HG03039 (cell line): ENCODE results near the gene ITGB2.

Experiments
- ATAC-seq: cut with Tn5 transposase; IDR thresholded peaks from one replicate; pipeline ENCODE4 v1.9.1; 2021; ENCODE audit warnings: mild to moderate bottlenecking, moderate library complexity; ENCODE audit not compliant: unreplicated experiment

ITGB2 gene

DNA sequence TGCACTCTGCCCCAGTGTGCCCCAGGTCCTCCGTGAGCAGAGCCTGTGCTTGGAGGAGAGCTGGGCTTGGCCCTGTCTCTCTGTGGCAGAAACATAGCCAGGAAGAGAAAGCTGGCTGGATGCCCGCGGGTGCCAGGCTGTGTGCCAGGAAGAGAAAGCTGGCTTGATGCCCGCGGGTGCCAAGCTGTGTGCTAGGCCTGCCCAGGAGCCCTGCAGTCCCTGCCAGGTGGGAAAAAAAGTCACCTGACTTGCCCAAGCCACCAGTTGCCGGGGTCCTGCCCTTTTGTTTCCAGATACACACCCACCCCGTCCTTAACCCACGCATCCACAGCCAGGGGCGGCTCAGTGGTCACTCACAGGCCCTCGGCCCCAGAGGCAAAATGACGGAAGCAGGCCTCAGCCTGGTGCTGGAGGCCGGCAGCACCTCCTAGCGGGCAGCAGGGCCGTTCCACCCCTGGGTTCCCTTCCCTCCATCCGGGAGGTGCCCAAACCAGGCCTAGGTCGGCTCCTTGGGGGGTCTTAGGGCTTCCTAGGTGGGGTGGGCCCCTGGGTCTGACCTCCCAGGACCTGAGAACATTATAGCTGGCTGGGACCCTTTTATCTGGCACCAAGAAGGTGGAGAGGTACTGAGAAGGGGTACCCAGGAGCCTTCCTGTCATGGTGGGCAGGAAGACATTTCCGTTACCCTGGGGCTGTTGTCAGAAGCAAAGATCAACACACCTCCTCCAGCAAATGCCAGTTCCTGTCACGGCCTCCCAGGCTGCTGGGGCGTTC, 9.1 kb downstream of the ITGB2 start:
- ATAC-seq, result no peak

DNA sequence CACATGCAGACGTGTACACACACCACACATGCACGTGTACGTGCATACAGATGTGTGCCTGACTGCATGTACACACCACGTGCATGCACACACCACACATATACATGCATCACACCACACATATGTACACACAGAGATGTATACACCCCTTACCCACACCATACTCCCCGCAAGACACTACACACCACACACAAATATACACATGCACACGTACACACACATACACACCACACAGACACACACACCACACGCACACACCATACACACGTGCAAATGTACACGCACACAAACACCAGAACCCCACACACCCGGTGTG, 9.7 kb downstream of the ITGB2 start:
- ATAC-seq, result no peak

DNA sequence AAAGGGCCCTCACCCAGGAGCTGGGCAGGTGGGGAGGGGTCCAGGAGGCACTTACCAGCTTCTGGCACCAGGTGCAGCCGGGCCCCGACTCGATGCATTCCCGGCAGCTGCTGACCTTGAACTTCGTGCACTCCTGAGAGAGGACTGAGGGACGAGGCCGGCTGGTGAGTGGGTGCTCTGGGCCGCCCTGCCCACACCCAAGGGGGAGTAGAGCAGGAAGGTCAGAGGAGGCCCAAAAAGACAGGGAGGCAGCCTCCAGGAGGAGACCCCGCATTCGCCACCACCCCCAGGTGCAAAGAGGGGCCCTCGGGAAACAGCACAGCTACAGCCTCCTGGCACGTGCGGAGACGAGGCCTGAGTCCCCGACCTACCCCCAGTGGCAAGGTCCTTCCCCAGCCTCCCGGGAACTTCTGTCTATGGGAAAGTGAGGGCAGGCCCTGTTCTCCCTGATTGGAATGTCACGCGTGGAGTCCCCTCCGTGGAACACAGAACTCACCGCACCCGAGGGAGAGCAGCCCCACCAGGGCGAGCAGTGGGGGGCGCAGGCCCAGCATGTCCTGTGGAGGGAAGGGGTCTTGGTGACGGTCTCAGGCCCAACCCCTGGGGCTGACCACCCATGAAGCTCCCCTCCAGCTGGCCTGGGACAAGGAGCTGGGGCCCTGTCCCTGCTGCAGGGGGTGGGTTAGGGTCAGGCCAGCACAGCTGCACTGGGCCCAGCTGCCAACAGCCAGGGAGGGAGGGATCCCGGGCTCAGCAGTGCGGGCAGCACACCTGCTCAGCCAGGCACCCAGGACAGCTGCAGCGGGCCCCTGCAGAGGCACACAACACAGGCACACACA, 10.3 kb downstream of the ITGB2 start:
- no peak for ATAC-seq

DNA sequence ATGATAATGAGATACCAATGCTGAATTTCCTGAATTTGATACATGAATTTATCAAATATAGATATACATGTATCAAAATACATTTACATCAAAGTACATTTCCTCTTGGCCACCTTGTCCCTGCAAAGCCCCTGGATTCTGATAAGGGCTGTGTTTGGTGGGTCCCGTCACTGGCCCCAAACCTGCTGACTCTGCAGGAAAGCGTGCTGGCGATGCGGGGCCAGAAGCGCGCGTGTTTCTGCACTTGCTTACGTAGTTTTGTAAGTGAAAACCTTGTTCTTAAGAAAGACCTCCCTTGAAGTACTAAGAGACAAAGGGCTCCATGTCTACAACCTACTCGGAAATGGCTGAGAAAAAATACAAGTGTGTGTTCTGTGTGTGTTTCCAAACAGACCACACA, 11.0 kb downstream of the ITGB2 start:
- ATAC-seq, result no peak

DNA sequence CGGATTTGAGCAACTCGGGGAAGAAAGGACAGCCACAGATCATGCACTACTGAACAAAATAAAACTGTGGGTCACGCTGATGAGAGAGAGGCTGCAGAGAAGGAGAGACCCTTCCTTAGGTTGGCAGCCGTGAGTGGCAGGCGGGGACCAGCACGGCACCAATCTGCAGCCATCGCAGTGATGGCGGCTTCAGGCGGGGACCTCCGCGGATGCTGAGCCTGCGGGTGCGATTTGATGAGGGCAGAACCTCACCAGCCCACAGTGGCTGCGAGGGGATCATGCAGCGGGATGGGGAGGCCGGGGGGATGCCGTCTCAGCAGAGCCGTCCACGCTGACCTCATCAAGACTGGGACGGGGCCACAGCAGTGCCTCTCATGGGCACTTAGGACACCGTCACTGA, 11.8 kb downstream of the ITGB2 start:
- no peak for ATAC-seq

DNA sequence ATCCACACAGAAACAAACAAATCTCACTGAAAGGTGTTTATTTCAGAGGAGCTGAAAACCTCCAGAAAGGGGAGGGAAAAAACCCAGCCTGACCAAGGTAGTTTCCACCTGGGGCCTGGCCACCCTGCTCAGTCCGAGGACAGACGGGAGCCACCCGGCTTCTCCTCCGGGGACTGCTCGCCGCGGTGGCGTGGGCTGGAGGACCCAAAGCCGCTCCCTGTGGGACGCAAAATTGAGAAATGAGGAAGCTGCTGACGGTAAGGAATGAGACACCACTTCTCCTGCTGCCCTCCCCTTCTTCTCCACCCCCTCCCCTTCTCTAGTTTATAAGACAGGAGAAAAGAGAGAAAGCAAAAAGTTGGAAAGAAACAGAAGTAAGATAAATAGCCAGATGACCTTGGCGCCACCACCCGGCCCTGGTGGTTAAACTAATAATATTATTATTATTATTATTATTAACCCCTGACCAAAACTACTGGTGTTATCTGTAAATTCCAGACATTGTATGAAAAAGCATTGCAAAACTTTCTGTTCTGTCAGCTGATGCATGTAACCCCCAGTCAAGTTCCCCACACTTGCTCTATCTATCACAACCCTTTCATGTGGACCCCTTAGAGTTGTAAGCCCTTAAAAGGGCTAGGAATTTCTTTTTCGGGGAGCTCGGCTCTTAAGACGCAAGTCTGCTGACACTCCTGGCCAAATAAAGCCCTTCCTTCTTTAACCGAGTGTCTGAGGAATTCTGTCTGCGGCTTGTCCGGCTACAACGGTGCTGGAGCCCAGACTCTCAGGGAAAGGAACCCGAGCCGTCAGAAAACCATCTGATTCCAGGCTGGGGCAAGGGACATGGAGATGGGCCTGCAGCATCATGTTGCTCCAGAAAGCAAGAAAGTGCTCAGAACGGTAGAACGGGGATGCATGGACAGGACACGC, 12.5 kb downstream of the ITGB2 start:
- ATAC-seq, result no peak

DNA sequence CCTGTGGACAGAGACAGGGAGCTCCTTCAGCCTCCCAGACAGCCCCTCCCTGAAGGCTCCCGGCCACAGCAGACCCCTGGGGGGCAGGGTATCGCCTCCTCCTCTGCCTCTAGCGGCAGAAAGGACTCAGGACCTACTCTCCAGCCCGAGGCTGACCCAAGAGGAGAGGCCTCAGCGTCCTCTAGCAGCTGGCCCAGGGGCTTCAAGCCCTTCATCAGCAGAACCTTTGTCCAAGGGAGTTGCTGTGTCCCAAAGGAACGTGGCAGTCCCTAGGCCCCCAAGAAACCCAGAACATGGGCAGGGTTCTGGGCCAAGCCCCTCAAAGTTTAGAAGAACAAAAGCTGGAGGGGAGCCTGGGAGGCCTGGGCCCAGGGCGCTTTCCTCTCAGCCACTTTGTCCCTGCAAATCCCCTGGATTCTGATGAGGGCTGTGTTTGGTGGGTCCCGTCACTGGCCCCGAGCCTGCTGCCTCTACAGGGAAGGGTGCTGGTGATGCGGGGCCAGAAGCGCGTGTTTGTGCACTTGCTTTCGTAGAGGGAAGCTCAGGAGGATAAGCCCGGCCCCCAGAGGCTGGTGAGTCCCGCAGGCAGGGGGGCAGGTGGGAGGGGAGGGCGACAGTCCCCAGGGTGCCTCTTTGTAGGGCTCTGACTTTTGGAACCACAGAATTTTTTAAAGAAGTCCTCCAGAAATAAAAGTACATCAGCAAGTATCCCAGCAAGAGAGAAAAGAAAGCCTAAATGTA, 13.3 kb downstream of the ITGB2 start:
- ATAC-seq, result no peak

DNA sequence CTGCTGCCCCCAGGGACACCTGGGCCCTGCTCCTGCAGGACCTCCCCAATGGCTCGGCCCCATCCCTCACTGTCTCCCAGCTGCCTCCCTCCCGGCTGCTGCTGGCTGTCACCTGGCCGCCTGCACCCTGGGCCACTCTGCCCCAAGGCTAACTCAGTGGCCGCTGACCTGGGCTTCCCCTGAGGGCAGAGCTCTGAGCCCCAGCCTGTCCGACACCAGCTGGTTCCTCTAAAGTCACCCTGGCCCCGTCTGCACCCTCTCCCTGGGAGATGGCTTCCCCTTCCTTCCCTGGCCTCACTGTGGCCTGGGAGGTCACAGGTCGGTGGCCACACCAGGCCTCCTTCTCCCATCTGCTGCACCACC, 15.0 kb downstream of the ITGB2 start:
- ATAC-seq, result no peak

DNA sequence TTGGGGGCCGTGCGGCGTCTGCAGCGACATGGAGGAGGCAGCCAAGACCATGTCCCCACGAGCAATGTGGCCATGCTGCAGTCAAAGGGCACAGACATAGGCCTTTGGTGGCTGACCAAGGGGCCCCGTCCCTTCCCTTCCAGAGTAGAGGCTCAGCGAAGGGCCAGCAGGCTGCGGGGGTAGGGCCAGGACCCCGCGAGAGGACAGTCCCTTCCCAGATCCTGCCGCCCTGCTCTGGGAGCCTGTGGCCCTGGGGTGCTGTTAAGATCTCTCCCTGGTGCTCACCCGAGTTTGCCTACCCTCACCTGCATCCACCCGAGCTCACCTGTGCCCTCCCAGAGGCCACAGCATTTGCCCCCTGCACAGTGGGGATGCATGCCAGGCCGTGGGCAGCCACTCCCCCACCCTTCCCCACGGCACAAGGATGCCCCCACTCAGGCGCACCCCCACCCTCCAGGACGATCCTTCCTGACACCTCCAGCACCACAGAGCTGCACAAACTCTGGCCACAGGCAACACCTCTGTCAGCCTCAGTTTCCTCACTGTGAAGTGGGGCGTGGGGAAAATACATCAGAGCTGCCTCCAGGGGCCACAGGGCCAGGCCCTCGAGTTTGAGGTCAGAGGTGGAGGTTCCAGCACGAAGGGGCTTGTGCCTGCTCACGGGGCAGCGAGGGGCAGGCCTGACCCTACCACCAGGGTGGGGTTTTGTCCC, 15.5 kb downstream of the ITGB2 start:
- no peak for ATAC-seq

DNA sequence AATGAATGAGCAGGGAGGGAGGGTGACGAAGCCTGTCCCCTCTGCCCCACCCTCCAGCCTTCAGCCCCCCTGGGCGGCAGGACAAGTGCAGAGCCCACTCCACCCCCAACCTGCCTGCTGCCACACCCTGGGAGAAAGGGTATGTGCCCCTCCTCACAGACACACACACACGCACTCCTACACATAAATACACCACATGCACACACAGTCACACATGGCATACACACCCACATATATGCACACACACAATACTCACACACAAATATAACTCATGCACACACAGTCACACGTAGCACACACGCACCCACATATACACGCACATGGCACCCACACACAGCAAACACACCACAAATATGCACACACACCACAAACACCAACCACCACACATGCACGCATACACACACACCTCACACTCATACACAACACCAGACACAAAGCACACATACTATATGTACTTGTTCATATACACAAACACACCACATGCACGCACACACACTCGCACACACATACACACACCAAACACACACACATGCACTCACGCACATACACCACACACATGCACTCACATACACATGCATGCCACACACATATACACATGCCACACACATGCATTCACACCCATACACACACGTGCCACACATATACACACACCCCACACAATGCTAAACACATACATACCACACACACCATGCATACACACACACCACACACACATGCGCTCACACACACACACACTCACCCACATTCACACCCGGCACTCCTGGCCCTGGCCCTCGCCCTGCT, 16.4 kb downstream of the ITGB2 start:
- no peak for ATAC-seq

DNA sequence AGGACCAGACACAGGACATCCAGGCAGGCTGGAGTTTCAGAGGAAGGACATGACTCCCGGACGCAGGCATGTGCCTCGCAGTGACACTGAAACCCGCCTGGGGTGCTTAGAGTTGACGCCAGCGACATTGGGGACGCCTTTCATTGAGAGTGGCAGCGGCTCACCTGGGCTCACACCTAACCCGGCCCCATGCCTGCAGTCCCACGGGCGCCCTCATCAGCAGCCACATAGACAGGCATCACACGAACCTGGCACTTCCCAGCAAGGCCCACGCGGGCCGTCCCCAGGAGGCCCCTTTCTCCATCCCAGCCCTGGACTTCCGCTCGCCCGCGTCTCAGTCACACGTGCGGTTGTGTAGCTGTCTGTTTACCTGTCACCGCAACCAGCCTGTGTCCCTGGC, 17.0 kb downstream of the ITGB2 start:
- ATAC-seq, result no peak

DNA sequence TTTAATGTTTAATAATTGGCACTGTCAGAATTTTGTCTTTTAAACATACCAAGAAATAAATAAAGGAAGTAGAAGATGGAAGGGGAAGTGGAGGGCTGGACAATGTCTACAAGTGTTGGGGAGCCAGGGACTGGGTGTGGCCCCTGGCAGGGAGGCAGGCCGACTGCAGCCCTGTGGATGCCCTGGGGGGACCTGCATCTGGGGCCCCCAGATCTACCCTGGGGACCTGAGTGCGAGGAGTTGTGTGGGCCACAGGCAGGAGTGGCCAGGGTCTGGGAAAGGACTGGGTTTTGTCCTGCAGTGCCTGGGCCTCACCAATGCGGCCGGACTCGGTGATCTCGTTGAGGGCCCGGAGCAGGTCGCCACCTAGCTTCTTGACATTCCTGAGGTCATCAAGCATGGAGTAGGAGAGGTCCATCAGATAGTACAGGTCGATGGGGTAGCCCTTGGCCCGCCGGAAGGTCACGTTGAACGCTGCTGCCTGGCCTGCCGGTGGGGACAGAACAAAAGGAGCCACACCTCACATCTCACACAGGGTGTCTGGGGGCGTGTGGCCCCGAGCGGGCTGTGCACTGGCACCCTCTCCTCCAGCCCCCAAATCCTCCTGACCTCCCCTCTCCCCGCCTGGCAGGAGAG, 17.5 kb downstream of the ITGB2 start:
- no peak for ATAC-seq

DNA sequence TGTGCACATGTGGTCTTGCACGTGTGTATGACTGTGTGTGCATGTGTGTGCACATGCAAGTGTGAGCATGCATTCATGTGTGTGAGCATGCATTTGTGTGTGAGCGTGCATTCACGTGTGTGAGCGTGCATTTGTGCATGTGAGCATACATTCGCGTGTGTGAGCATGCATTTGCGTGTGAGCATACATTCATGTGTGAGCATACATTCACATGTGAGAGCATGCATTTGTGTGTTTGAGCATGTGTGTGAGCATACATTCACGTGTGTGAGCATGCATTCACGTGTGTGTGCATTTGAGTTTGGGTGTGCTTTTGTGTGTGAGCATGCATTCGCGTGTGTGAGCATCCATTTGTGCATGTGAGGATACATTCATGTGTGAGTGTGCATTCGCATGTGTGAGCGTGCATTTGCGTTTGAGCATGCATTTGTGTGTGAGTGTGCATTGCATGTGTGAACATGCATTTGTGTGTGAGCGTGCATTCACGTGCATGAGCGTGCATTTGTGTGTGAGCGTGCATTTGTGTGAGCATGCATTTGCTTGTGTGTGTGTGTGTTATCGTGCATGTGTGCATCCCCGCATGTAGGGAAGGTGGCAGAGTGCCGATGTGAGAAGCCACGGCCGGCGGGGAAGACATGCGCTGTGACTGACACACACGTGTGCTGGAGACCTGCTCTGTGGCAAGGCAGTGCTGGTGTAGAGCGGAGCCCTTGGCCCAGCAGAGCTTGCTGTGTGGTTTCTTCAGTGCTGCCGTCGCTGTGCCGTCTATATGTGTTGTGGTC, 18.2 kb downstream of the ITGB2 start:
- no peak for ATAC-seq

DNA sequence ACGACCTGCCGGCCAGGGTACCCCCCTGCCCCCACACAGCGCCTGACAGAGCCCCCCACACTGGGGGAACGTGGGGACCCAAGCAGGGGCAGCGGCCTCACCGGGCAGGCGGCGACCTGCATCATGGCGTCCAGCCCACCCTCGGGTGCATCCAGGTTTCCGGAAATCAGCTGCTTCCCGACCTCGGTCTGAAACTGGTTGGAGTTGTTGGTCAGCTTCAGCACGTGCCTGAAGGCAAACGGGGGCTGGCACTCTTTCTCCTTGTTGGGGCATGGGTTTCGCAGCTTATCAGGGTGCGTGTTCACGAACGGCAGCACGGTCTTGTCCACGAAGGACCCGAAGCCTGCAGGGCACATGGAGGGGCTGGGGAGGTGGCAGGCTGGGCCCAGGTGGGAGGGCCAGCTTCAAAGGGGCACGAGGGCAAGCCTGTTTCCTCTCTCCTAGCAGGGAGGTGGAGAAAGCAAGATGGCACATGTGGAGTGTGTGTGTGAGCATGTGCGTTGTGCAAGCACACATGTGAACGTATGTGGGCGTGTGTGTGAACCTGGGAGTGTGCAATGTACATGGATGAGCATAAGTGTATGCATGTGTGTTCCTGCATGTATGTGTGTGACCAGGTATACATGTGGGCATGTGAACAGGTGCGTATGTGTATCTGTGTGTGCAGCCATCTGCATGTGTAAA, 19.2 kb downstream of the ITGB2 start:
- no peak for ATAC-seq

DNA sequence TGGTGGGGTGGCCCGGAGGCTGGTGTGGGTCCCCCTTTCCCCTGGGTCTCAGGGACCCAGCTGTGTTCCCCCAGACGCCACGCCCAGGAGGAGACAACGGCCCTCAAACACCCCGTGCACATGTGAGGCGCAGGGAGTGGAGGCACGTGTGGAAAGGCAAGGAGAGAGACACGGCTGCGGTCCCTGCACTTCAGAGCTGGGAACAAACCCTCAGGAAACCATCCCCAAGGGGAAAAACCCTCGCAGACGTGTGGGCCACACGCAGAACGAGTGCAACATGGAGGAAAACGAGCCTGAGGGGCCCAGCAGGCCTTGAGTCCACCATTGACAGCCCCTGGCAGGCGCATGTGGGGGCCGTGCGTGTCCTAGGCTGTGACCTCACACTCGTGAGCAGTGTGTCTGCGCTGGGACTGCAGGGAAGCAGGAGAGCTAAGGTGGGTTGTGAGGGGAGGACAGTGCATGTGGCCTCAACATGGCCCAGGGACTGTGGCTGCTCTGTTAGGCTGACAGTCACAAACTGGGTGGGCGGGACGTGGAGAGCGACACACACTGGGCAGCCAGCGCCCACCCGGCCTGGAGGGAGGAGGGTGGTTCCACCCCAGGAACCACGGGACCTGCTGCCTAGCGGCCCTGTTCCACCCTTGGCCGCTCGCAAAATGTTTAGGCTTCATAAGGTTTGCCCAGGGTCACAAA, 20.0 kb downstream of the ITGB2 start:
- ATAC-seq, result no peak

DNA sequence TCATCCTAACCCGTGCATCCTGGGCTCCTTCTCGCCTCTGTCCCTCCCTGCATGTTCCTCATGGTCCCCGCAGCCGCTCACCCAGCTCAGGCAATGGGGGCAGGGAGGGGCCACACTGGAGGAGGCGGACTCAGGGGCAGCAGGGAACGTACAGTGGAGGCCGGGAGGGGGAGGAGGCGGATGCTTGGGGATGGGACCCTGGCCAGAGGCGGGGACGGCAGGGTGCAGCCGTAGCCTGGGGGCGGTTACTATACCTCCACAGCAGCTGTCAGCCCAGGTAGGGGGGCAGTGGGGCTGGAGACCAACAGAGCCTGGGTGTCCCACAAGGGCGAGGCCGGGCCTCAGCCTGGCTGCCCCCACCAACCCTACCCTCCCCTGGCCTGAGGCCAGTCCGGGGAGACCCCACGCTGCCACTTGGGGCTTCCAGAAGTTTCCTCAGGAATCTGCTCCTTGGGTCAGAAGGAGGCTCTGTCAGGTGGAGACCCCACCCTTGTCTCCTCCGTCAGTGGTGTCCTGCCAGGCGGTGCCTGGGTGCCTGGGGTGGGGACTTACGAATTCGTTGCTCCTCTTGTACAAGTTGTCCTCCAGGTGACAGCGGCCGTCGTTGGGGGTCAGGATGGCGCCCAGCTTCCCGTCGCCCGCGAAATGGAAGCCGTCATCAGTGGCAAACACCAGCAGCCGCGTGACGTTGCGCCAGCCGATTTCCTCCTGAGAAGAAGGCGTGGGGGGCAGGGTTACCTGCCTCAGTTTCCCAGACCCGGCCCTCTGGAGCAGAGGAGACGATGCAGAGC, 20.7 kb downstream of the ITGB2 start:
- no peak for ATAC-seq
